Tibial nerve (tissue), 4 donors: Measurements from ENCODE around the gene CGNL1. TPM values are rescaled to one million over a fixed set of nuclear protein-coding genes. Genes with fewer than 3 reads are reported as not detected.

ENCODE experiments used
- DNase-seq, 2 donors: peaks; one replicate each; pipeline ENCODE4 v3.0.0-alpha.2; 2019; ENCODE audit warnings: low spot score in 2 of 2
- H3K27ac ChIP-seq, 4 donors: fragments of 200-600 bp; sonication (generic) in 3 of 4; one replicate each; pipeline ENCODE4 v1.5.1; 2017 to 2019; ENCODE audit warnings: mild to moderate bottlenecking in 1 of 4
- H3K27me3 ChIP-seq, 2 donors: fragments of 200-600 bp; sonication (generic) in 1 of 2; one replicate each; pipeline versions ENCODE4 v1.5.1 to v1.6.0; 2017 to 2019
- H3K36me3 ChIP-seq, 3 donors: fragments of 200-600 bp; sonication (generic); one replicate each; pipeline ENCODE4 v1.5.1; 2018 to 2019
- H3K4me1 ChIP-seq, 4 donors: fragments of 200-600 bp; sonication (generic) in 3 of 4; one replicate each; pipeline ENCODE4 v1.5.1; 2017 to 2019
- H3K4me3 ChIP-seq, 4 donors: fragments of 200-600 bp; sonication (generic) in 3 of 4; one replicate each; pipeline ENCODE4 v1.5.1; 2017 to 2019; ENCODE audit warnings: mild to moderate bottlenecking in 1 of 4, moderate library complexity in 1 of 4
- H3K9me3 ChIP-seq, 4 donors: fragments of 200-600 bp; sonication (generic) in 3 of 4; one replicate each; pipeline ENCODE4 v1.5.1; 2017 to 2019
- EP300 ChIP-seq, 2 donors: sonication (generic); formaldehyde crosslinking; IDR thresholded peaks; one replicate each; pipeline ENCODE4 v1.6.1; 2017; ENCODE audit warnings: antibody characterized with exemption in 2 of 2, mild to moderate bottlenecking in 1 of 2
- POLR2A ChIP-seq, 2 donors: fragments of 450-650 bp; IDR thresholded peaks; one replicate each; pipeline ENCODE4 v1.6.1; 2017; ENCODE audit warnings: antibody characterized with exemption in 2 of 2, mild to moderate bottlenecking in 2 of 2, moderate library complexity in 2 of 2
- WGBS, 2 donors: methylation state at CpG; one replicate each; pipeline ENCODE4 v1.1.5; 2018; 5-methylcytosine and 5-hydroxymethylcytosine counted together
- total RNA-seq, 4 donors: library from RNA; depleted of rRNA; stranded (reverse); fragments of >200 nt; gene quantifications; one replicate each; pipeline ENCODE4 v1.1.0, GENCODE V29; 2016
- TF ChIP-seq, protein P1 (sequence below), 5 experiments: fragments of 200-600 bp in 3 of 5; fragments of 450-650 bp in 2 of 5; sonication (generic) in 3 of 5; IDR thresholded peaks; one replicate each; pipeline ENCODE4 v1.5.1; 2016 to 2019; ENCODE audit warnings: antibody characterized with exemption in 5 of 5, mild to moderate bottlenecking in 3 of 5, moderate library complexity in 2 of 5

The CGNL1 gene
- total RNA-seq, 4 donors from 2014 or later = 15.9 to 36.7 (median 29.2) TPM

- peaks cover 0 to 2% (median 0%) of the 10 kb centered on the region in 4 donors for H3K4me1 ChIP-seq
- H3K27me3 ChIP-seq = no peaks in the 10 kb centered on the region
- no peak overlapping the region for H3K27ac ChIP-seq
- no peak overlapping the region for H3K4me3 ChIP-seq
- no peak for TF ChIP-seq POLR2A (IDR thresholded peaks at IDR 0.05)
- TF ChIP-seq EP300 (IDR thresholded peaks at IDR 0.05) = no peak
- TF ChIP-seq, protein P1, sequence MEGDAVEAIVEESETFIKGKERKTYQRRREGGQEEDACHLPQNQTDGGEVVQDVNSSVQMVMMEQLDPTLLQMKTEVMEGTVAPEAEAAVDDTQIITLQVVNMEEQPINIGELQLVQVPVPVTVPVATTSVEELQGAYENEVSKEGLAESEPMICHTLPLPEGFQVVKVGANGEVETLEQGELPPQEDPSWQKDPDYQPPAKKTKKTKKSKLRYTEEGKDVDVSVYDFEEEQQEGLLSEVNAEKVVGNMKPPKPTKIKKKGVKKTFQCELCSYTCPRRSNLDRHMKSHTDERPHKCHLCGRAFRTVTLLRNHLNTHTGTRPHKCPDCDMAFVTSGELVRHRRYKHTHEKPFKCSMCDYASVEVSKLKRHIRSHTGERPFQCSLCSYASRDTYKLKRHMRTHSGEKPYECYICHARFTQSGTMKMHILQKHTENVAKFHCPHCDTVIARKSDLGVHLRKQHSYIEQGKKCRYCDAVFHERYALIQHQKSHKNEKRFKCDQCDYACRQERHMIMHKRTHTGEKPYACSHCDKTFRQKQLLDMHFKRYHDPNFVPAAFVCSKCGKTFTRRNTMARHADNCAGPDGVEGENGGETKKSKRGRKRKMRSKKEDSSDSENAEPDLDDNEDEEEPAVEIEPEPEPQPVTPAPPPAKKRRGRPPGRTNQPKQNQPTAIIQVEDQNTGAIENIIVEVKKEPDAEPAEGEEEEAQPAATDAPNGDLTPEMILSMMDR (IDR thresholded peaks at IDR 0.05) = no peak
- H3K9me3 ChIP-seq = no peaks in the 10 kb centered on the region
- no peaks in the 10 kb centered on the region for H3K36me3 ChIP-seq
- WGBS, 2 donors = 74 to 76% methylated on average over 22 of the region's 22 CpGs
- no peak for DNase-seq
Measured at GRCh38 chr15:57516327-57517029, 140.2 kb downstream of the CGNL1 start.

DNA sequence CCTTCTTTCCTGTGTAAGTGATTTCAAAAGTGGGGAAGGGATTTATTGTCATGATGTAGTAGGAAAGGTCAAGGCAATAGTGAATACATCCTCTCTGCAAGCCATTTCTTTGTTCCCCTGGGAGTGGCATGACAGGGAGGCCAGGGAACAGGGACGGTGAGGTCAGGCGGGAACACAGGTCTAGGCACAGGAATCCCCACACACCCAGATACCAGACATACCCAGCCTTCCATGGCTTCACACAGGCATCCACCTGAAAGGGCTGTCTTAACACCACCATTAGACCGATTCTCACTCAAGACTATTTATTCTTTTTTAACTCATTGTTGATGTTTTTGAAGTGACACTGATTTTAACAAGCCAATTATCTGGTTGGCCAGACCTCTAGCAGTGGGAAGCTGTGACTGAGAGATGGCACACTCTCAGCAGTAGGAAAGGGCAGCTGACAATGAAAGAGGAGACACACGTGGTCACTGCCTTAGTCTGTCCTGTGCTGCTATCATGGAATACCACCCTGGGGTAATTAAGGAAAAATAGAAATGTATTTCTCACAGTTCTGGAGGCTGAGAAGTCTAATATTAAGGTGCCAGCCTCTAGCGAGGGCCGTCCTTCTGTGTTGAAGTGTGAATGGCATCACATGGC lies 140.8 kb downstream of the CGNL1 start:
- no peak for DNase-seq
- Histone ChIP-seq H3K4me1 (peaks cover 0 to 6% (median 0%) of the 10 kb centered on the region in 4 donors), H3K27ac (no peak overlapping the region), H3K4me3 (no peak overlapping the region), H3K9me3 (no peaks in the 10 kb centered on the region), H3K36me3 (no peaks in the 10 kb centered on the region), H3K27me3 (no peaks in the 10 kb centered on the region)
- no peak for TF ChIP-seq POLR2A (IDR thresholded peaks at IDR 0.05)
- no peak for TF ChIP-seq EP300 (IDR thresholded peaks at IDR 0.05)
- TF ChIP-seq, protein P1 (IDR thresholded peaks at IDR 0.05) = no peak
- WGBS, 2 donors = 82% methylated on average over 6 of the region's 6 CpGs

DNA sequence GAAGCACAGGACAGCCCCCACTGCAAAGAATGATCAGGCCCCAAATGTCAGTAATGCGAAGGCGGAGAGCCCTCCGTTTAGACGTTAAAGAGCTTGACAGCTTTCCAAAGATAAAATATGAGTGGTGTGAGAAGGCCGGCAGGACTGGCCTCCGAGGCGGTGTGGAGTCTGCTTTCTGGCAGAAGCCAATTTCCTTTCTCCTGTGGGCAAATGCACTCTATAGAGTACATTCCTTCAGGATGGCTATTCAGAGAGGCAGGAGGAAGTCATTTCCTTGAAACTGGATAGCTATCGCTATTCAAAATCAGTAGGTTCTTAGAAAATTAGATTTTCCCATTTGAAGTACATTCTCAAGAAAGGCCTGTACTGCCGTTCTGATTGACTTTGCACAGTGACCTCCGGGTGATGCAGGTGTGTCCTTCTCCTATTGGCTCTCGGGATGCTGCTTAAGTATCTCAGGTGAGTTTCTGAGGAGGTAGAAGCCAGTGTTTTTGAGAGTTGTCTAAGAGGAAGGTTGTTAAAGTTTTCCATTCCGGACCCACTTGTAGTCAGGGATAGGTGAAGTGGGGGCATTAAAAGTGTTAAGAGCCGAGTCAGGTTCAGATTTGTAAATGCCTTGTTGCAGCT lies 142.6 kb downstream of the CGNL1 start:
- Histone ChIP-seq H3K4me3 (no peak overlapping the region), H3K36me3 (no peaks in the 10 kb centered on the region), H3K4me1 (peaks cover 0 to 6% (median 0%) of the 10 kb centered on the region in 4 donors), H3K9me3 (no peaks in the 10 kb centered on the region), H3K27me3 (no peaks in the 10 kb centered on the region), H3K27ac (no peak overlapping the region)
- no peak for DNase-seq
- TF ChIP-seq POLR2A (IDR thresholded peaks at IDR 0.05) = no peak
- no peak for TF ChIP-seq EP300 (IDR thresholded peaks at IDR 0.05)
- TF ChIP-seq, protein P1 (IDR thresholded peaks at IDR 0.05) = no peak
- WGBS, 2 donors = 67 to 74% methylated on average over 13 of the region's 13 CpGs

GRCh38 chr15:57519806-57520205 lies 143.5 kb downstream of the CGNL1 start:
- Histone ChIP-seq H3K9me3 (no peaks in the 10 kb centered on the region), H3K27ac (no peak overlapping the region), H3K4me3 (no peak overlapping the region), H3K27me3 (no peaks in the 10 kb centered on the region), H3K4me1 (peaks cover 0 to 6% (median 0%) of the 10 kb centered on the region in 4 donors), H3K36me3 (no peaks in the 10 kb centered on the region)
- TF ChIP-seq, protein P1 (IDR thresholded peaks at IDR 0.05) = no peak
- TF ChIP-seq EP300 (IDR thresholded peaks at IDR 0.05) = no peak
- no peak for TF ChIP-seq POLR2A (IDR thresholded peaks at IDR 0.05)
- no peak for DNase-seq
- 93 to 94% methylated on average over 4 of the region's 4 CpGs for WGBS, 2 donors

DNA sequence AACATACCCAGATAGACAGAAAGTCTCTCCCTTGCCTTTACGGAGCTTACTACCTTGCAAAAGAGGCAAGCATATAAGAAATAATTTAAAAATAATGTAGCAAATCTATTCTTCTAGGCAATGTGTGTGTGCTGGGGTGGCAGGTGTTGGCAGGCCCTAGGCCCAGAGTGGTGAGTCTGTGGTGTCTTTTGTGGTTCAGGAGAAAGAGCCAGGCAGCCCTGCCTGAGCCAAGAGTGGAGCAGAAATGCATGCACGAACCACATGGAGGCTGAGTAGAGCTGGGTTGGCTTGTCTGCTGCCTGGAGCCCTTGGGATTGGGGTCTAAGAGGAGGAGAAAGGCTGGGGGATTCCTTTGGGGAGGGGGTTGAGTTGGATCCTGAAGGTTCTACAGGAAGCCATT lies 145.2 kb downstream of the CGNL1 start:
- DNase-seq = no peak
- TF ChIP-seq, protein P1 (IDR thresholded peaks at IDR 0.05) = no peak
- Histone ChIP-seq H3K27me3 (no peaks in the 10 kb centered on the region), H3K9me3 (no peaks in the 10 kb centered on the region), H3K27ac (no peak overlapping the region), H3K36me3 (no peaks in the 10 kb centered on the region), H3K4me3 (no peak overlapping the region), H3K4me1 (peaks cover 0 to 6% (median 0%) of the 10 kb centered on the region in 4 donors)
- WGBS, 2 donors = 66 to 84% methylated on average over 2 of the region's 2 CpGs
